Osteoblast (primary cell): ENCODE measurements around the gene PGGHG. TPM values are rescaled to one million over a fixed set of nuclear protein-coding genes. Genes with fewer than 3 reads are reported as not detected.

Experiments used
- DNase-seq: peaks from one replicate; pipeline ENCODE4 v3.0.0; 2011; ENCODE audit warnings: low spot score, mixed read lengths; ENCODE audit not compliant: insufficient read length; ENCODE audit errors: missing footprints
- H2AFZ ChIP-seq: 2 replicates; pipeline ENCODE4 v1.6.0; 2011; ENCODE audit warnings: mild to moderate bottlenecking, low read length
- H3K27ac ChIP-seq: 2 replicates; pipeline ENCODE4 v1.5.1; 2011; ENCODE audit warnings: mild to moderate bottlenecking, low read depth, low read length, moderate library complexity
- H3K27me3 ChIP-seq: 2 replicates; pipeline ENCODE4 v1.6.0; 2012; ENCODE audit warnings: mild to moderate bottlenecking, control low read depth, inconsistent platforms, low read length, moderate library complexity; ENCODE audit not compliant: insufficient read depth
- H3K36me3 ChIP-seq: 2 replicates; pipeline ENCODE4 v1.5.1; 2011; ENCODE audit warnings: mild to moderate bottlenecking, low read length, control low read depth, moderate library complexity; ENCODE audit not compliant: insufficient read depth
- H3K4me1 ChIP-seq: 2 replicates; pipeline ENCODE4 v1.5.1; 2011; ENCODE audit warnings: mild to moderate bottlenecking, low read length, control low read depth, moderate library complexity; ENCODE audit not compliant: insufficient read depth
- H3K4me2 ChIP-seq: 2 replicates; pipeline ENCODE4 v1.6.0; 2011; ENCODE audit warnings: mild to moderate bottlenecking, low read length; ENCODE audit not compliant: insufficient read depth
- H3K4me3 ChIP-seq: fragments of 200-600 bp; sonication (generic); 3 replicates; pipeline ENCODE4 v1.5.1; 2012; ENCODE audit warnings: mild to moderate bottlenecking, low read length, inconsistent platforms; ENCODE audit not compliant: insufficient read depth
- H3K79me2 ChIP-seq: 2 replicates; pipeline ENCODE4 v1.6.0; 2012; ENCODE audit warnings: mild to moderate bottlenecking, low read length, control low read depth, inconsistent platforms; ENCODE audit not compliant: insufficient read depth
- H3K9me3 ChIP-seq: 2 replicates; pipeline ENCODE4 v1.5.1; 2011; ENCODE audit warnings: low read depth, low read length, control low read depth
- H4K20me1 ChIP-seq: 2 replicates; pipeline ENCODE4 v1.6.0; 2012; ENCODE audit warnings: mild to moderate bottlenecking, low read length, control low read depth; ENCODE audit not compliant: insufficient read depth
- CTCF ChIP-seq: IDR thresholded peaks from 2 replicates; pipeline ENCODE4 v1.5.1; 2011; ENCODE audit warnings: mild to moderate bottlenecking, low read depth, low read length, moderate library complexity; ENCODE audit errors: extremely low read depth
- total RNA-seq: library from RNA; depleted of rRNA; stranded (reverse); fragments of >200 nt; gene quantifications from 2 replicates; pipeline ENCODE4 v1.2.3, GENCODE V29; 2012

Gene PGGHG
- total RNA-seq, 1 donor = 8.7 TPM

GRCh38 chr11:339963-340362 lies 51.0 kb downstream of the PGGHG start:
- Histone ChIP-seq H3K27me3 (peaks cover 4% of the 10 kb centered on the region), H3K36me3 (no peaks in the 10 kb centered on the region), H3K27ac (no peak overlapping the region), H3K4me3 (no peak overlapping the region), H2AFZ (no peak overlapping the region), H3K9me3 (no peaks in the 10 kb centered on the region), H4K20me1 (no peaks in the 10 kb centered on the region), H3K4me2 (no peak overlapping the region), H3K79me2 (no peaks in the 10 kb centered on the region), H3K4me1 (no peaks in the 10 kb centered on the region)
- TF ChIP-seq CTCF = no peak
- no peak for DNase-seq

DNA sequence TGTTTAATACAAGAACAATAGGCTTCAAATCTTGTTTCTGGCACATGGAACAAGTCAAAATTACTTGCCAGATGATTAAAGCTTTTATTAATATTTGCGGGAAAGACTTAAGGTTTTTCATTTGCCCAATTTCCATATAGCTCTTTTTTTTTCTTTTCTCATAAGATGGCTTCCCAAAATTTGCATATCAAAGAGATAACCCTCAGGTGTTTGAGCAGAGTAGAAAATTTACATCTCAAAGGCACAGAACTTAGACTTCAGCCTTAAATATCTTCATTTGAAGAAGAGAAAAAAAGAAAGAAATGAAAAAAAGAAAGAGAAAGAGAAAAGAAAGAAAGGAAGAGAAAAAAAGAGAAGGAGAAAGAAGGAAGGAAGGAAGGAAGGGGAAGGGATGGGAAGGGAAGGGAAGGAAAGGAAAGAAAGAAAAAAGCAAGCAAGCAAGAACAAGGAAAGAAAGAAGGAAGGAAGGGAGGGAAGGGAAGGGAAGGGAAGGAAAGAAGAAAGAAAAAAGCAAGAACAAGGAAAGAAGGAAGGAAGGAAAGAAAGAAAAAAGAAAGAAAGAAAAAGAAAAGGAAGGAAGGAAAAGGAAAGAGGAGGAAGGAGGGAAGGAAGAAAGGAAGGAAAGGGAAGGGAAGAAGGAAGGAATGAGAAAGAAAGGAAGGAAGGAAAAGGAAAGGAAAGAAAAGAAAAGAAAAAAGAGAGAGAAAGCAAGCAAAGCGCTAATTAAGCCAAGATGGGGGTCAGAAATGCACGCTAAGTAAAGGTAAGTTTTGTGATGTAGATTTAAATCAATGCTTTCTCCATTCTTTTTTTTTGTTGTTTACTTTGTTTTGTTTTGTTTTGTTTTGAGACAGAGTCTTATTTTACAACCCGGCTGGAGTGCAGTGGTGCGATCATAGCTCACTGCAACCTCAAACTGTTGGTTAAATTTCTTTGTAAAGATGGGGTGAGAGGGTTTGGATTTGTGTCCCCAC lies 51.9 kb downstream of the PGGHG start:
- no peak for TF ChIP-seq CTCF
- Histone ChIP-seq H3K27ac (no peak overlapping the region), H3K36me3 (no peaks in the 10 kb centered on the region), H3K9me3 (no peaks in the 10 kb centered on the region), H3K27me3 (peaks cover 4% of the 10 kb centered on the region), H4K20me1 (no peaks in the 10 kb centered on the region), H3K4me3 (no peak overlapping the region), H3K4me1 (no peaks in the 10 kb centered on the region), H2AFZ (no peak overlapping the region), H3K4me2 (no peak overlapping the region), H3K79me2 (no peaks in the 10 kb centered on the region)
- DNase-seq = no peak

GRCh38 chr11:342328-342727 lies 53.4 kb downstream of the PGGHG start:
- H4K20me1 ChIP-seq = no peaks in the 10 kb centered on the region
- H3K27ac ChIP-seq = no peak overlapping the region
- H3K4me1 ChIP-seq = no peaks in the 10 kb centered on the region
- no peak for DNase-seq
- H3K4me2 ChIP-seq = no peak overlapping the region
- H3K4me3 ChIP-seq = no peak overlapping the region
- peaks cover 4% of the 10 kb centered on the region for H3K27me3 ChIP-seq
- H3K36me3 ChIP-seq = no peaks in the 10 kb centered on the region
- H3K9me3 ChIP-seq = no peaks in the 10 kb centered on the region
- H2AFZ ChIP-seq = peak overlapping the region; percentile 51
- no peak for TF ChIP-seq CTCF
- H3K79me2 ChIP-seq = no peaks in the 10 kb centered on the region

DNA sequence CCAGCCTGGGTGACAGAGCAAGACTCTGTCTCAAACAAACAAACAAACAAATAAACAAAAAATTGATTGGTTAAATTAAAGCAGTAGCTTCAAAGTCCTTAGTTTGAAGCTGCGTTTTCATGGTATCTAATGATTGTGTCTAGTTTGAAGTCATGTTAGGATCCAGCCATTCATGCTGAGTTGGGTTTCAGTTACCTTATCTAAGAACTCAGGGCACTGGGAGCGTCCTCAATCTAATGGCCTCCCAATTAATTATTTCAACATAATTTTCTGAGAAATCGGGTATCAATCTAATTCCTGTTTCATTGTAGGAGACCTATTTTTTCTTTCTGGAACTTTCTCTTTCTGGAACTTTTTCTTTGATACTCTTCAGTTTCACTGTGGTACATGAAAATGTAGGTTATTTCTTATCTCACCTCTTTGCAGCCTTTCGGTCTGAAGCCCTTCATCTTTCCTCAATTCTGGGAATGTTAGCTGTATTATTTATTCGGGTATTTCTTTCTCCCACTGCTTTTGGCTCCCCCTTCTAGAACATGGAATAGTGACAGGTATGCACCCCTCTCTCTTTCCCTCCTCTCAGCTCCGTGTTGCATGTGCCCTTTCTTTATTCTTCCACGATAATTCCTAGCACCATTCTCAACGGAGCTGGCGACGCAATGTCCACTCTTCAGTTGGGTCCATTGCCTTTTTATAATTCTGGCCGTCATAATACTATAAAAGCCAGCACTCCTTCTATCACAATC lies 56.1 kb downstream of the PGGHG start:
- TF ChIP-seq CTCF = no peak
- Histone ChIP-seq H3K27me3 (peaks cover 4% of the 10 kb centered on the region), H3K27ac (no peak overlapping the region), H3K79me2 (no peaks in the 10 kb centered on the region), H4K20me1 (no peaks in the 10 kb centered on the region), H3K4me2 (no peak overlapping the region), H3K4me1 (no peaks in the 10 kb centered on the region), H3K36me3 (no peaks in the 10 kb centered on the region), H2AFZ (no peak overlapping the region), H3K9me3 (no peaks in the 10 kb centered on the region), H3K4me3 (no peak overlapping the region)
- no peak for DNase-seq
